ENCODE measurements around the gene SH2D1A.

SH2D1A gene

GRCh38 chrX:124342174-124342867, 4.0 kb upstream of the SH2D1A start:
- DNase-seq = no peak
- Mint-ChIP-seq H3K27me3 (no peaks in the 10 kb centered on the region), H3K9me3 (no peaks in the 10 kb centered on the region), H3K4me1 (peaks cover 68% of the 10 kb centered on the region), H3K27ac (peak overlapping the region; percentile 85 to 87), H3K4me3 (peak overlapping the region; percentile 38 to 82)
- ATAC-seq = peak; percentile 9

GRCh38 chrX:124343016-124343415, 3.3 kb upstream of the SH2D1A start:
- ATAC-seq = no peak
- DNase-seq = no peak
- Mint-ChIP-seq H3K4me1 (peaks cover 61% of the 10 kb centered on the region), H3K27me3 (no peaks in the 10 kb centered on the region), H3K9me3 (no peaks in the 10 kb centered on the region), H3K27ac (peak overlapping the region; percentile 85 to 87), H3K4me3 (peak overlapping the region; percentile 38 to 82)

GRCh38 chrX:124344246-124344645, 2.1 kb upstream of the SH2D1A start:
- Mint-ChIP-seq H3K4me3 (peak overlapping the region; percentile 82 to 83), H3K9me3 (no peaks in the 10 kb centered on the region), H3K27ac (peak overlapping the region in 1 of 2 donors; percentile 81), H3K4me1 (peaks cover 58% of the 10 kb centered on the region), H3K27me3 (no peaks in the 10 kb centered on the region)
- no peak for DNase-seq
- no peak for ATAC-seq

- H3K27me3 Mint-ChIP-seq = no peaks in the 10 kb centered on the region
- peak overlapping the region; percentile 95 to 98 for H3K27ac Mint-ChIP-seq
- H3K4me3 Mint-ChIP-seq = peak overlapping the region; percentile 90 to 94
- H3K9me3 Mint-ChIP-seq = no peaks in the 10 kb centered on the region
- DNase-seq (no peak), ATAC-seq (peak; percentile 16)
- peaks cover 47% of the 10 kb centered on the region for H3K4me1 Mint-ChIP-seq
These were observed 496 bp downstream of the SH2D1A start for GRCh38 chrX:124346877-124347241.

- no peaks in the 10 kb centered on the region for H3K9me3 Mint-ChIP-seq
- H3K4me1 Mint-ChIP-seq = peaks cover 43% of the 10 kb centered on the region
- H3K4me3 Mint-ChIP-seq = peak overlapping the region; percentile 90 to 94
- no peaks in the 10 kb centered on the region for H3K27me3 Mint-ChIP-seq
- peak; percentile 65 for ATAC-seq
- peak overlapping the region; percentile 95 to 98 for H3K27ac Mint-ChIP-seq
- DNase-seq = peak in 1 of 2 donors; percentile 35
These were observed 879 bp downstream of the SH2D1A start for GRCh38 chrX:124347242-124347641.

- Mint-ChIP-seq H3K27ac (peak overlapping the region; percentile 94 to 97), H3K4me3 (peak overlapping the region; percentile 87 to 90), H3K4me1 (peaks cover 43% of the 10 kb centered on the region), H3K27me3 (no peaks in the 10 kb centered on the region), H3K9me3 (no peaks in the 10 kb centered on the region)
- ATAC-seq (no peak), DNase-seq (no peak)
These were observed 1.8 kb downstream of the SH2D1A start for GRCh38 chrX:124348182-124348581.

GRCh38 chrX:124348885-124349453, 2.6 kb downstream of the SH2D1A start:
- DNase-seq (no peak), ATAC-seq (peak; percentile 34)
- peak overlapping the region; percentile 87 to 90 for H3K4me3 Mint-ChIP-seq
- H3K27ac Mint-ChIP-seq = peak overlapping the region; percentile 69 to 97
- peaks cover 41% of the 10 kb centered on the region for H3K4me1 Mint-ChIP-seq
- H3K27me3 Mint-ChIP-seq = no peaks in the 10 kb centered on the region
- no peaks in the 10 kb centered on the region for H3K9me3 Mint-ChIP-seq

GRCh38 chrX:124354648-124355047, 8.3 kb downstream of the SH2D1A start:
- ATAC-seq = no peak
- Mint-ChIP-seq H3K4me3 (peak overlapping the region; percentile 80 to 86), H3K9me3 (no peaks in the 10 kb centered on the region), H3K4me1 (peaks cover 56% of the 10 kb centered on the region), H3K27ac (no peak overlapping the region), H3K27me3 (no peaks in the 10 kb centered on the region)
- DNase-seq = no peak

GRCh38 chrX:124358800-124359383, 12.5 kb downstream of the SH2D1A start:
- DNase-seq (no peak), ATAC-seq (peak; percentile 76)
- H3K4me1 Mint-ChIP-seq = peaks cover 62% of the 10 kb centered on the region
- no peaks in the 10 kb centered on the region for H3K27me3 Mint-ChIP-seq
- H3K27ac Mint-ChIP-seq = peak overlapping the region; percentile 45 to 87
- no peaks in the 10 kb centered on the region for H3K9me3 Mint-ChIP-seq
- peak overlapping the region; percentile 64 to 77 for H3K4me3 Mint-ChIP-seq

- Mint-ChIP-seq H3K27me3 (no peaks in the 10 kb centered on the region), H3K4me3 (peak overlapping the region; percentile 34 to 74), H3K4me1 (peaks cover 49% of the 10 kb centered on the region), H3K9me3 (no peaks in the 10 kb centered on the region), H3K27ac (peak overlapping the region in 1 of 2 donors; percentile 71)
- ATAC-seq (peak; percentile 94), DNase-seq (peak in 1 of 2 donors; percentile 38)
These were observed 15.7 kb downstream of the SH2D1A start for GRCh38 chrX:124362072-124362471.

- no peaks in the 10 kb centered on the region for H3K9me3 Mint-ChIP-seq
- H3K4me3 Mint-ChIP-seq = peak overlapping the region; percentile 48 to 74
- H3K4me1 Mint-ChIP-seq = peaks cover 42% of the 10 kb centered on the region
- no peaks in the 10 kb centered on the region for H3K27me3 Mint-ChIP-seq
- H3K27ac Mint-ChIP-seq = peak overlapping the region; percentile 53 to 71
- DNase-seq (no peak), ATAC-seq (no peak)
These were observed 16.4 kb downstream of the SH2D1A start for GRCh38 chrX:124362761-124363160.

- ATAC-seq = no peak
These were observed 23.4 kb downstream of the SH2D1A start for GRCh38 chrX:124369722-124370121.

GRCh38 chrX:124373348-124373747, 27.0 kb downstream of the SH2D1A start:
- Mint-ChIP-seq H3K27ac (no peak overlapping the region), H3K9me3 (no peaks in the 10 kb centered on the region)
- ATAC-seq = no peak

More at GRCh38 chrX:124369722-124370121, 23.4 kb downstream of the SH2D1A start:
- no peak for DNase-seq
- Mint-ChIP-seq H3K4me1 (peaks cover 18% of the 10 kb centered on the region), H3K9me3 (no peaks in the 10 kb centered on the region), H3K4me3 (no peak overlapping the region), H3K27ac (no peak overlapping the region), H3K27me3 (no peaks in the 10 kb centered on the region)

GRCh38 chrX:124378643-124379042, 32.3 kb downstream of the SH2D1A start:
- H3K27ac Mint-ChIP-seq = no peak overlapping the region
- no peaks in the 10 kb centered on the region for H3K27me3 Mint-ChIP-seq
- ATAC-seq (no peak), DNase-seq (no peak)
- H3K4me3 Mint-ChIP-seq = no peak overlapping the region
- no peaks in the 10 kb centered on the region for H3K9me3 Mint-ChIP-seq
- H3K4me1 Mint-ChIP-seq = peaks cover 6% of the 10 kb centered on the region

More at GRCh38 chrX:124373348-124373747, 27.0 kb downstream of the SH2D1A start:
- Mint-ChIP-seq H3K4me3 (no peak overlapping the region), H3K27me3 (no peaks in the 10 kb centered on the region), H3K4me1 (peaks cover 19% of the 10 kb centered on the region)
- no peak for DNase-seq

GRCh38 chrX:124383354-124383753, 37.0 kb downstream of the SH2D1A start:
- DNase-seq = no peak
- H3K4me3 Mint-ChIP-seq = no peak overlapping the region
- H3K9me3 Mint-ChIP-seq = no peaks in the 10 kb centered on the region
- no peak for ATAC-seq
- peaks cover 6% of the 10 kb centered on the region for H3K4me1 Mint-ChIP-seq
- no peaks in the 10 kb centered on the region for H3K27me3 Mint-ChIP-seq
- H3K27ac Mint-ChIP-seq = peak overlapping the region in 1 of 2 donors; percentile 46

GRCh38 chrX:124386401-124386800, 40.0 kb downstream of the SH2D1A start:
- peak overlapping the region in 1 of 2 donors; percentile 21 for H3K27ac Mint-ChIP-seq
- ATAC-seq (no peak), DNase-seq (no peak)
- H3K4me3 Mint-ChIP-seq = no peak overlapping the region
- H3K9me3 Mint-ChIP-seq = no peaks in the 10 kb centered on the region
- H3K27me3 Mint-ChIP-seq = no peaks in the 10 kb centered on the region
- H3K4me1 Mint-ChIP-seq = peaks cover 6% of the 10 kb centered on the region

All from stimulated activated naive CD8-positive, alpha-beta T cell treated with anti-CD3 and anti-CD28 coated beads, Interleukin-15, amount 100 ng/mL, for 72 hours (primary cell).